ENCODE data around the gene TOMM34. TPM values are rescaled to one million over a fixed set of nuclear protein-coding genes. Genes with fewer than 3 reads are reported as not detected.

TOMM34 gene
- total RNA-seq, 1 experiment from 2014 or later, result 35.9 TPM

DNA sequence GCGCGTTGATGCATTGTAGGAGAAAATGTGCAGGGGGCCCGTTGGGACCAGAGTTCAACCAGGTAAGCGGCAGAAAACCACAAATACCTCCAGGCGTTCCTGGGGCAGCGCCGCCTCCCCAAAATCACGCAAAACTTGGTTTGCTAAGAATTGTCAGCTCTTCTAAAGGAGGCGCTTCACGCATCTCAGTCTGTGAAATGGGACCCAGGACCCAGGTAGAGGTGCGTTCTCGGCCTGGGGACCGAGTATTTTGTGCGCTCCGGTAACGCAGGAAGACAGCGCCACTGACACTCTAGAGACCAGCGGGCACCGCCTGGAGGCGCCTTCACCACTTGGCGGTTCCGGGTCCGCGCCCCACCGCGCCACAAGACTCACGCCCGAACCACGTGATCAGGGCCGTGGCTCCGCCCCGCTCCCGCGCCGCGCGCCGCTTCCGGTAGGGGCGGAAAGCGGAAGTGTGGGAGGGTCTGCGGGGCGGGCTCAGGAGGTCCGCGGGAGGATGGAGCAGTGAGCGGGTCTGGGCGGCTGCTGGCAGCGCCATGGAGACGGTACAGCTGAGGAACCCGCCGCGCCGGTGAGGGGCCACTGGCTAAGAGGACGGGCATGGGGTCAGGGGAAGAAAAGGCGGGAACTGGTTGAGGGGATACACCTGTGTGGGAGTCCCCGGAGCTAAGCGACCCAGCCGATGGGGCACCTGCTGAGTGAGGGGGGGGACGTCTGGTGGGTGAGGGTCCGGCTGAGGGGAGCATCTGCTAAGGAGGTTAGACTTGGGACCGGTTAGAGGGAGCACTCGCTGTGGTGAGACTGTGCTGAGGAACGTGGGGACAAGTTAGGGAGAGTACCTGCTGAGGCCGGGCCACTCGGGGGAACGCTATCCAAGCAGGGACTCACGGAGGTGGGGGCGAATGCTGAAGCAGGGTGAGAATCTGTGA is 6.1 kb upstream of the TOMM34 start, which contains the start of gene STK4 (continued):
- TF ChIP-seq, protein P1, sequence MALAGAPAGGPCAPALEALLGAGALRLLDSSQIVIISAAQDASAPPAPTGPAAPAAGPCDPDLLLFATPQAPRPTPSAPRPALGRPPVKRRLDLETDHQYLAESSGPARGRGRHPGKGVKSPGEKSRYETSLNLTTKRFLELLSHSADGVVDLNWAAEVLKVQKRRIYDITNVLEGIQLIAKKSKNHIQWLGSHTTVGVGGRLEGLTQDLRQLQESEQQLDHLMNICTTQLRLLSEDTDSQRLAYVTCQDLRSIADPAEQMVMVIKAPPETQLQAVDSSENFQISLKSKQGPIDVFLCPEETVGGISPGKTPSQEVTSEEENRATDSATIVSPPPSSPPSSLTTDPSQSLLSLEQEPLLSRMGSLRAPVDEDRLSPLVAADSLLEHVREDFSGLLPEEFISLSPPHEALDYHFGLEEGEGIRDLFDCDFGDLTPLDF (CRISPR knock-in tag; IDR thresholded peaks at IDR 0.05), result no peak
- TF ChIP-seq, protein P2, sequence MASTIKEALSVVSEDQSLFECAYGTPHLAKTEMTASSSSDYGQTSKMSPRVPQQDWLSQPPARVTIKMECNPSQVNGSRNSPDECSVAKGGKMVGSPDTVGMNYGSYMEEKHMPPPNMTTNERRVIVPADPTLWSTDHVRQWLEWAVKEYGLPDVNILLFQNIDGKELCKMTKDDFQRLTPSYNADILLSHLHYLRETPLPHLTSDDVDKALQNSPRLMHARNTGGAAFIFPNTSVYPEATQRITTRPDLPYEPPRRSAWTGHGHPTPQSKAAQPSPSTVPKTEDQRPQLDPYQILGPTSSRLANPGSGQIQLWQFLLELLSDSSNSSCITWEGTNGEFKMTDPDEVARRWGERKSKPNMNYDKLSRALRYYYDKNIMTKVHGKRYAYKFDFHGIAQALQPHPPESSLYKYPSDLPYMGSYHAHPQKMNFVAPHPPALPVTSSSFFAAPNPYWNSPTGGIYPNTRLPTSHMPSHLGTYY (CRISPR knock-in tag; IDR thresholded peaks at IDR 0.05), result no peak
- TF ChIP-seq, protein P3, sequence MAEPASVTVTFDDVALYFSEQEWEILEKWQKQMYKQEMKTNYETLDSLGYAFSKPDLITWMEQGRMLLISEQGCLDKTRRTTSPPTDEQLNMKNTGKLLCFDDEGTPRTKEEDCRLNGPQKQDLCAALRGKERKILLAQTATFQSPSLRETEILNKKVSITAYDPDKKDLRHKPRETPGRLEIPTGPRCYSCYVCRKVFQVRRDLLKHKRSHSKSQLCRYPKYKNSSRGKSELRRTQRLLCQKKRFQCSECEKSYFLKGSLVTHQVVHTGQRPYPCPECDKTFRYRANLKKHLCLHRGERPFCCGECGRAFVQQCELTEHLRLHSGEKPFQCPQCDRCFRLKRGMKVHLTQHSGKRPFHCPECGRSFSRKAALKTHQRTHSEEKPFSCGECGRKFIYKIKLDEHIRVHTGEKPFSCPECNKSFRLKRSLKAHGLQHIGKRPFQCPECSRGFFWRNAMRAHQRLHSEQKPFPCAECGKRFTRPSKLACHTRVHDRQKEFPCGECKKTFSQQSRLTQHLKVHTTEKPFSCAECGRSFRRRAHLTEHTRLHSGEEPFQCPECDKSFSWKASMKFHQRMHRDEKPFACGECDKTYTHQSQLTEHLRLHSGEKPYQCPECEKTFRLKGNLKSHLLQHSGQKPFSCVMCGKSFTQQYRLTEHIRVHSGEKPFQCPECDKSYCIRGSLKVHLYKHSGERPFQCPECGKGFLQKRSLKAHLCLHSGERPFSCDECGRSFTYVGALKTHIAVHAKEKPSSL (CRISPR knock-in tag; conservative IDR thresholded peaks at IDR 0.05), result no peak
- no peak for TF ChIP-seq ZNF263 (CRISPR knock-in tag; IDR thresholded peaks at IDR 0.05; ENCODE audit: low read depth)
- TF ChIP-seq JUN (CRISPR knock-in tag; IDR thresholded peaks at IDR 0.05), result no peak
- no peak for TF ChIP-seq NR2C2 (CRISPR knock-in tag; IDR thresholded peaks at IDR 0.05)
- TF ChIP-seq, protein P4, sequence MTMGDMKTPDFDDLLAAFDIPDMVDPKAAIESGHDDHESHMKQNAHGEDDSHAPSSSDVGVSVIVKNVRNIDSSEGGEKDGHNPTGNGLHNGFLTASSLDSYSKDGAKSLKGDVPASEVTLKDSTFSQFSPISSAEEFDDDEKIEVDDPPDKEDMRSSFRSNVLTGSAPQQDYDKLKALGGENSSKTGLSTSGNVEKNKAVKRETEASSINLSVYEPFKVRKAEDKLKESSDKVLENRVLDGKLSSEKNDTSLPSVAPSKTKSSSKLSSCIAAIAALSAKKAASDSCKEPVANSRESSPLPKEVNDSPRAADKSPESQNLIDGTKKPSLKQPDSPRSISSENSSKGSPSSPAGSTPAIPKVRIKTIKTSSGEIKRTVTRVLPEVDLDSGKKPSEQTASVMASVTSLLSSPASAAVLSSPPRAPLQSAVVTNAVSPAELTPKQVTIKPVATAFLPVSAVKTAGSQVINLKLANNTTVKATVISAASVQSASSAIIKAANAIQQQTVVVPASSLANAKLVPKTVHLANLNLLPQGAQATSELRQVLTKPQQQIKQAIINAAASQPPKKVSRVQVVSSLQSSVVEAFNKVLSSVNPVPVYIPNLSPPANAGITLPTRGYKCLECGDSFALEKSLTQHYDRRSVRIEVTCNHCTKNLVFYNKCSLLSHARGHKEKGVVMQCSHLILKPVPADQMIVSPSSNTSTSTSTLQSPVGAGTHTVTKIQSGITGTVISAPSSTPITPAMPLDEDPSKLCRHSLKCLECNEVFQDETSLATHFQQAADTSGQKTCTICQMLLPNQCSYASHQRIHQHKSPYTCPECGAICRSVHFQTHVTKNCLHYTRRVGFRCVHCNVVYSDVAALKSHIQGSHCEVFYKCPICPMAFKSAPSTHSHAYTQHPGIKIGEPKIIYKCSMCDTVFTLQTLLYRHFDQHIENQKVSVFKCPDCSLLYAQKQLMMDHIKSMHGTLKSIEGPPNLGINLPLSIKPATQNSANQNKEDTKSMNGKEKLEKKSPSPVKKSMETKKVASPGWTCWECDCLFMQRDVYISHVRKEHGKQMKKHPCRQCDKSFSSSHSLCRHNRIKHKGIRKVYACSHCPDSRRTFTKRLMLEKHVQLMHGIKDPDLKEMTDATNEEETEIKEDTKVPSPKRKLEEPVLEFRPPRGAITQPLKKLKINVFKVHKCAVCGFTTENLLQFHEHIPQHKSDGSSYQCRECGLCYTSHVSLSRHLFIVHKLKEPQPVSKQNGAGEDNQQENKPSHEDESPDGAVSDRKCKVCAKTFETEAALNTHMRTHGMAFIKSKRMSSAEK (CRISPR knock-in tag; IDR thresholded peaks at IDR 0.05; ENCODE audit: borderline replicate concordance), result no peak
- no peak for TF ChIP-seq OVOL2 (CRISPR knock-in tag; IDR thresholded peaks at IDR 0.05; ENCODE audit: borderline replicate concordance)
- TF ChIP-seq ATF1 (CRISPR knock-in tag; IDR thresholded peaks at IDR 0.05), result no peak
- TF ChIP-seq, protein P5, sequence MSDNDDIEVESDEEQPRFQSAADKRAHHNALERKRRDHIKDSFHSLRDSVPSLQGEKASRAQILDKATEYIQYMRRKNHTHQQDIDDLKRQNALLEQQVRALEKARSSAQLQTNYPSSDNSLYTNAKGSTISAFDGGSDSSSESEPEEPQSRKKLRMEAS (CRISPR knock-in tag; IDR thresholded peaks at IDR 0.05), result peak; percentile 82
- TF ChIP-seq, protein P6, sequence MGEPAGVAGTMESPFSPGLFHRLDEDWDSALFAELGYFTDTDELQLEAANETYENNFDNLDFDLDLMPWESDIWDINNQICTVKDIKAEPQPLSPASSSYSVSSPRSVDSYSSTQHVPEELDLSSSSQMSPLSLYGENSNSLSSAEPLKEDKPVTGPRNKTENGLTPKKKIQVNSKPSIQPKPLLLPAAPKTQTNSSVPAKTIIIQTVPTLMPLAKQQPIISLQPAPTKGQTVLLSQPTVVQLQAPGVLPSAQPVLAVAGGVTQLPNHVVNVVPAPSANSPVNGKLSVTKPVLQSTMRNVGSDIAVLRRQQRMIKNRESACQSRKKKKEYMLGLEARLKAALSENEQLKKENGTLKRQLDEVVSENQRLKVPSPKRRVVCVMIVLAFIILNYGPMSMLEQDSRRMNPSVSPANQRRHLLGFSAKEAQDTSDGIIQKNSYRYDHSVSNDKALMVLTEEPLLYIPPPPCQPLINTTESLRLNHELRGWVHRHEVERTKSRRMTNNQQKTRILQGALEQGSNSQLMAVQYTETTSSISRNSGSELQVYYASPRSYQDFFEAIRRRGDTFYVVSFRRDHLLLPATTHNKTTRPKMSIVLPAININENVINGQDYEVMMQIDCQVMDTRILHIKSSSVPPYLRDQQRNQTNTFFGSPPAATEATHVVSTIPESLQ (CRISPR knock-in tag; IDR thresholded peaks at IDR 0.05), result no peak
- TF ChIP-seq, protein P7, sequence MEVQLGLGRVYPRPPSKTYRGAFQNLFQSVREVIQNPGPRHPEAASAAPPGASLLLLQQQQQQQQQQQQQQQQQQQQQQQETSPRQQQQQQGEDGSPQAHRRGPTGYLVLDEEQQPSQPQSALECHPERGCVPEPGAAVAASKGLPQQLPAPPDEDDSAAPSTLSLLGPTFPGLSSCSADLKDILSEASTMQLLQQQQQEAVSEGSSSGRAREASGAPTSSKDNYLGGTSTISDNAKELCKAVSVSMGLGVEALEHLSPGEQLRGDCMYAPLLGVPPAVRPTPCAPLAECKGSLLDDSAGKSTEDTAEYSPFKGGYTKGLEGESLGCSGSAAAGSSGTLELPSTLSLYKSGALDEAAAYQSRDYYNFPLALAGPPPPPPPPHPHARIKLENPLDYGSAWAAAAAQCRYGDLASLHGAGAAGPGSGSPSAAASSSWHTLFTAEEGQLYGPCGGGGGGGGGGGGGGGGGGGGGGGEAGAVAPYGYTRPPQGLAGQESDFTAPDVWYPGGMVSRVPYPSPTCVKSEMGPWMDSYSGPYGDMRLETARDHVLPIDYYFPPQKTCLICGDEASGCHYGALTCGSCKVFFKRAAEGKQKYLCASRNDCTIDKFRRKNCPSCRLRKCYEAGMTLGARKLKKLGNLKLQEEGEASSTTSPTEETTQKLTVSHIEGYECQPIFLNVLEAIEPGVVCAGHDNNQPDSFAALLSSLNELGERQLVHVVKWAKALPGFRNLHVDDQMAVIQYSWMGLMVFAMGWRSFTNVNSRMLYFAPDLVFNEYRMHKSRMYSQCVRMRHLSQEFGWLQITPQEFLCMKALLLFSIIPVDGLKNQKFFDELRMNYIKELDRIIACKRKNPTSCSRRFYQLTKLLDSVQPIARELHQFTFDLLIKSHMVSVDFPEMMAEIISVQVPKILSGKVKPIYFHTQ (CRISPR knock-in tag; IDR thresholded peaks at IDR 0.05), result no peak
- no peak for TF ChIP-seq RORB (CRISPR knock-in tag; IDR thresholded peaks at IDR 0.05)
- peak; percentile 66; the same call in 1 of the 2 replicates for TF ChIP-seq NFE2L1 (CRISPR knock-in tag; IDR thresholded peaks at IDR 0.05)
- TF ChIP-seq SOX15 (CRISPR knock-in tag; IDR thresholded peaks at IDR 0.05), result no peak
- TF ChIP-seq, protein P8, sequence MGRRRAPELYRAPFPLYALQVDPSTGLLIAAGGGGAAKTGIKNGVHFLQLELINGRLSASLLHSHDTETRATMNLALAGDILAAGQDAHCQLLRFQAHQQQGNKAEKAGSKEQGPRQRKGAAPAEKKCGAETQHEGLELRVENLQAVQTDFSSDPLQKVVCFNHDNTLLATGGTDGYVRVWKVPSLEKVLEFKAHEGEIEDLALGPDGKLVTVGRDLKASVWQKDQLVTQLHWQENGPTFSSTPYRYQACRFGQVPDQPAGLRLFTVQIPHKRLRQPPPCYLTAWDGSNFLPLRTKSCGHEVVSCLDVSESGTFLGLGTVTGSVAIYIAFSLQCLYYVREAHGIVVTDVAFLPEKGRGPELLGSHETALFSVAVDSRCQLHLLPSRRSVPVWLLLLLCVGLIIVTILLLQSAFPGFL (CRISPR knock-in tag; IDR thresholded peaks at IDR 0.05; ENCODE audit: borderline replicate concordance), result peak; percentile 47; the same call in 1 of the 2 replicates
- TF ChIP-seq, protein P9, sequence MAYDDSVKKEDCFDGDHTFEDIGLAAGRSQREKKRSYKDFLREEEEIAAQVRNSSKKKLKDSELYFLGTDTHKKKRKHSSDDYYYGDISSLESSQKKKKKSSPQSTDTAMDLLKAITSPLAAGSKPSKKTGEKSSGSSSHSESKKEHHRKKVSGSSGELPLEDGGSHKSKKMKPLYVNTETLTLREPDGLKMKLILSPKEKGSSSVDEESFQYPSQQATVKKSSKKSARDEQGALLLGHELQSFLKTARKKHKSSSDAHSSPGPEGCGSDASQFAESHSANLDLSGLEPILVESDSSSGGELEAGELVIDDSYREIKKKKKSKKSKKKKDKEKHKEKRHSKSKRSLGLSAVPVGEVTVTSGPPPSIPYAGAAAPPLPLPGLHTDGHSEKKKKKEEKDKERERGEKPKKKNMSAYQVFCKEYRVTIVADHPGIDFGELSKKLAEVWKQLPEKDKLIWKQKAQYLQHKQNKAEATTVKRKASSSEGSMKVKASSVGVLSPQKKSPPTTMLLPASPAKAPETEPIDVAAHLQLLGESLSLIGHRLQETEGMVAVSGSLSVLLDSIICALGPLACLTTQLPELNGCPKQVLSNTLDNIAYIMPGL (CRISPR knock-in tag; IDR thresholded peaks at IDR 0.05), result peak; percentile 82
- TF ChIP-seq ZNF396 (CRISPR knock-in tag; IDR thresholded peaks at IDR 0.05; ENCODE audit: borderline replicate concordance), result no peak
- TF ChIP-seq FOXJ3 (CRISPR knock-in tag; IDR thresholded peaks at IDR 0.05; ENCODE audit: borderline replicate concordance), result no peak
- peak; percentile 87 for TF ChIP-seq TEAD1 (CRISPR knock-in tag; IDR thresholded peaks at IDR 0.05)
